GM23248 (cell line): ENCODE data around the gene RNF25.

ENCODE experiments used
- EZH2 ChIP-seq: fragments of 200-600 bp; sonication (generic); IDR thresholded peaks from 2 replicates; pipeline ENCODE4 v1.6.1; 2018; ENCODE audit warnings: antibody characterized with exemption, mild to moderate bottlenecking; ENCODE audit not compliant: insufficient read depth, poor library complexity, severe bottlenecking
- EZH2phosphoT487 ChIP-seq: fragments of 200-600 bp; sonication (generic); IDR thresholded peaks from 2 replicates; pipeline ENCODE4 v1.6.1; 2018; ENCODE audit warnings: antibody characterized with exemption, moderate library complexity, mild to moderate bottlenecking, low read depth; ENCODE audit not compliant: insufficient read depth

DNA sequence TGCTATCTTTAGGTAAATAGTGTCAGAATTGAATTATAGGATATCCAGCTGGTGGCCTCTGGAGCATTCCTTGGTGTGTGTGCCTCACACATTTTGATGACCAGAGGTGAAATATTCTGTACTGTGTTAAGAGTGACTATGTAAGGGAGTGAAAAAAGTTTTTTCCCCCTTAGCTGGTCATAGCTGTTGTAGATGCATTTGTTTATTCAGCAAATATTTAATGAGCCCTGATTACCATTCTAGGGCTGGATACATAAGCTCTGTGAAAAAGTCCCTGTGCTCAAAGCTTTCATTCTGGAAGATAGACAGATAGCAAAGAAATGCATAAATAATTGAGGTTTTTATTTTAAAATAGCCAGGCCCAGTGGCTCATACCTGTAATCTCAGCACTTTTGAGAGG, 49.7 kb upstream of the RNF25 start:
- no peak for TF ChIP-seq EZH2phosphoT487
- TF ChIP-seq EZH2: no peak
